B cell (primary cell): ENCODE data around the gene DDX27. TPM values are rescaled to one million over a fixed set of nuclear protein-coding genes. Genes with fewer than 3 reads are reported as not detected.

Source experiments
- ATAC-seq: fragments of 200-7000 bp; cut with Tn5 transposase; one replicate; pipeline ENCODE4 v1.10.0; 2021; ENCODE audit warnings: low read depth, mild to moderate bottlenecking, moderate number of reproducible peaks, moderate library complexity
- CTCF ChIA-PET: fragments of 350-600 bp; sonication (Branson Sonifier 250); formaldehyde crosslinking; loops from one replicate; lab custom pipeline; 2021; ENCODE audit warnings: antibody characterized with exemption, inconsistent platforms; lab: Charles Lee
- POLR2A ChIA-PET: fragments of 350-600 bp; sonication (Branson Sonifier 250); formaldehyde crosslinking; loops from one replicate; lab custom pipeline; 2021; ENCODE audit warnings: antibody characterized with exemption; lab: Charles Lee
- DNase-seq: peaks from one replicate; pipeline ENCODE4 v3.0.0; 2013
- H2AFZ ChIP-seq: 2 replicates; pipeline ENCODE4 v1.6.1; 2012; ENCODE audit warnings: mild to moderate bottlenecking, low read depth, low read length; ENCODE audit not compliant: insufficient read depth, poor library complexity, severe bottlenecking
- H3K27ac ChIP-seq, 2 donors: 1 replicate in 1 of 2; 2 replicates in 1 of 2; pipeline ENCODE4 v1.5.1; 2012 to 2013; ENCODE audit warnings: low read length in 2 of 2, mild to moderate bottlenecking in 2 of 2, moderate library complexity in 1 of 2
- H3K27me3 ChIP-seq, 4 experiments: fragments of 200-600 bp in 1 of 4; sonication (generic) in 1 of 4; replicated peaks in 1 of 4; 1 replicate in 2 of 4; 2 replicates in 2 of 4; pipeline versions ENCODE4 v1.6.1 to v1.7.0; 2013 to 2016; ENCODE audit warnings: low read length in 3 of 4, mild to moderate bottlenecking in 2 of 4, mixed read lengths in 1 of 4, moderate library complexity in 1 of 4; ENCODE audit not compliant: insufficient read depth in 4 of 4, control insufficient read depth in 3 of 4; ENCODE audit errors: control extremely low read depth in 1 of 4
- H3K36me3 ChIP-seq, 2 experiments: replicated peaks in 1 of 2; 1 replicate in 1 of 2; 2 replicates in 1 of 2; pipeline versions ENCODE4 v1.6.1 to v1.7.1; 2013; ENCODE audit warnings: low read length in 1 of 2; ENCODE audit not compliant: insufficient read depth in 2 of 2, control insufficient read depth in 1 of 2; ENCODE audit errors: control extremely low read depth in 1 of 2, extremely low read depth in 1 of 2
- H3K4me1 ChIP-seq, 2 donors: fragments of 200-600 bp in 1 of 2; sonication (generic) in 1 of 2; 1 replicate in 1 of 2; 2 replicates in 1 of 2; pipeline versions ENCODE4 v1.5.1 to v1.6.1; 2013 to 2017; ENCODE audit warnings: low read length in 2 of 2; ENCODE audit not compliant: control insufficient read depth in 2 of 2, insufficient read depth in 2 of 2
- H3K4me2 ChIP-seq: replicated peaks from 2 replicates; pipeline ENCODE3; 2012; ENCODE audit warnings: mild to moderate bottlenecking, low read depth, low read length; ENCODE audit not compliant: poor library complexity, severe bottlenecking
- H3K4me3 ChIP-seq, 5 experiments: fragments of 200-600 bp in 1 of 5; sonication (generic) in 1 of 5; 1 replicate in 3 of 5; 2 replicates in 2 of 5; pipeline versions ENCODE4 v1.5.1 to v1.7.0; 2011 to 2016; ENCODE audit warnings: low read length in 4 of 5, mild to moderate bottlenecking in 4 of 5, low read depth in 2 of 5, control low read depth in 1 of 5, moderate library complexity in 1 of 5; ENCODE audit not compliant: insufficient read depth in 1 of 5; ENCODE audit errors: control extremely low read depth in 1 of 5, extremely low read depth in 1 of 5
- H3K79me2 ChIP-seq: fragments of 200-600 bp; sonication (generic); one replicate; pipeline ENCODE4 v1.6.0; 2016; ENCODE audit warnings: low read length; ENCODE audit not compliant: control insufficient read depth, insufficient read depth
- H3K9ac ChIP-seq: fragments of 200-600 bp; sonication (generic); 2 replicates; pipeline ENCODE4 v1.6.1; 2017; ENCODE audit warnings: mild to moderate bottlenecking, low read length, moderate library complexity
- H3K9me3 ChIP-seq, 3 donors: one replicate each; pipeline versions ENCODE4 v1.6.1 to v1.7.1; 2013; ENCODE audit warnings: low read length in 2 of 3; ENCODE audit not compliant: control insufficient read depth in 2 of 3, insufficient read depth in 1 of 3; ENCODE audit errors: control extremely low read depth in 1 of 3
- H4K20me1 ChIP-seq: 2 replicates; pipeline ENCODE4 v1.6.0; 2012; ENCODE audit warnings: mild to moderate bottlenecking, low read length; ENCODE audit not compliant: insufficient read depth, control insufficient read depth, poor library complexity, severe bottlenecking
- H3K27ac Mint-ChIP-seq: one replicate; pipeline ENCODE4 v1.8.0; 2021; ENCODE audit warnings: mixed read lengths
- H3K27me3 Mint-ChIP-seq: one replicate; pipeline ENCODE4 v1.8.0; 2021; ENCODE audit warnings: mixed read lengths
- H3K4me1 Mint-ChIP-seq: one replicate; pipeline ENCODE4 v1.8.0; 2021; ENCODE audit warnings: mixed read lengths
- H3K4me3 Mint-ChIP-seq: one replicate; pipeline ENCODE4 v1.8.0; 2021; ENCODE audit warnings: mixed read lengths
- H3K9me3 Mint-ChIP-seq: one replicate; pipeline ENCODE4 v1.8.0; 2022; ENCODE audit warnings: mixed read lengths; ENCODE audit not compliant: insufficient read depth
- CTCF ChIP-seq: fragments of 200-600 bp; IDR thresholded peaks from one replicate; pipeline ENCODE4 v1.8.0; 2022; ENCODE audit warnings: antibody characterized with exemption, mild to moderate bottlenecking
- EZH2 ChIP-seq: IDR thresholded peaks from 2 replicates; pipeline ENCODE4 v1.6.1; 2012; ENCODE audit warnings: borderline replicate concordance, low read depth, mild to moderate bottlenecking, moderate library complexity, low read length; ENCODE audit not compliant: insufficient read depth, poor library complexity, severe bottlenecking
- WGBS: methylation state at CpG from one replicate; pipeline ENCODE4 v1.1.5; 2013; ENCODE audit warnings: missing lambda C conversion rate; ENCODE audit not compliant: insufficient coverage; 5-methylcytosine and 5-hydroxymethylcytosine counted together
- intact Hi-C: fragments of 100-400 bp; cut with micrococcal nuclease; formaldehyde crosslinking; loops from one replicate; pipeline ENCODE4 v1.10.0; 2022
- polyA plus RNA-seq: library from polyadenylated mRNA; depleted of rRNA; stranded (reverse); fragments of >200 nt; gene quantifications from 2 replicates; pipeline ENCODE4 v1.2.3, GENCODE V29; 2012
- total RNA-seq, 2 donors: library from RNA; stranded (reverse); fragments of 120-200 nt in 1 of 2; gene quantifications; 1 replicate in 1 of 2; 2 replicates in 1 of 2; pipeline versions ENCODE4 v1.2.3 to v1.2.4, GENCODE V29; 2013 to 2022

DDX27 gene
- total and polyA plus RNA-seq, 2 donors (not counting 1 experiment from before 2014, with no cell fraction given) = 55.0 to 74.6 TPM

- Mint-ChIP-seq H3K4me3 (no peak overlapping the region), H3K27me3 (no peaks in the 10 kb centered on the region), H3K9me3 (peaks cover 4% of the 10 kb centered on the region), H3K27ac (no peak overlapping the region), H3K4me1 (no peaks in the 10 kb centered on the region)
- no peak for ATAC-seq
- ChIA-PET CTCF (interaction anchor here (0.6 to 1.1 kb wide), 2 partner anchors 12 to 76 kb away, joined by 4 to 5 read pairs; no protein-coding TSS in a partner anchor), POLR2A (no interaction called here)
- Histone ChIP-seq H3K79me2 (no peaks in the 10 kb centered on the region), H3K27me3 (peaks cover 0 to 2% (median 0%) of the 10 kb centered on the region in 4 experiments), H3K9me3 (peaks cover 4 to 11% (median 7%) of the 10 kb centered on the region in 3 donors), H3K36me3 (no peaks in the 10 kb centered on the region), H3K9ac (no peak overlapping the region), H4K20me1 (no peaks in the 10 kb centered on the region), H3K4me1 (no peaks in the 10 kb centered on the region), H3K4me2 (no peak overlapping the region), H3K4me3 (no peak overlapping the region), H2AFZ (no peak overlapping the region), H3K27ac (no peak overlapping the region)
- DNase-seq = no peak
- no CpG with 5 or more reads among the region's 1 CpG for WGBS
- intact Hi-C loops = no loop called here
- TF ChIP-seq EZH2 = no peak
- TF ChIP-seq CTCF = no peak
Observed at GRCh38 chr20:49210101-49210756, 9.0 kb upstream of the DDX27 start.

- Histone ChIP-seq H3K4me3 (no peak overlapping the region), H3K4me2 (no peak overlapping the region), H3K27me3 (peaks cover 0 to 2% (median 0%) of the 10 kb centered on the region in 4 experiments), H3K27ac (no peak overlapping the region), H2AFZ (no peak overlapping the region), H3K4me1 (no peaks in the 10 kb centered on the region), H3K9me3 (peaks cover 4 to 11% (median 7%) of the 10 kb centered on the region in 3 donors), H4K20me1 (no peaks in the 10 kb centered on the region), H3K79me2 (no peaks in the 10 kb centered on the region), H3K36me3 (no peaks in the 10 kb centered on the region), H3K9ac (no peak overlapping the region)
- Mint-ChIP-seq H3K4me3 (no peak overlapping the region), H3K27me3 (no peaks in the 10 kb centered on the region), H3K9me3 (peaks cover 4% of the 10 kb centered on the region), H3K27ac (no peak overlapping the region), H3K4me1 (no peaks in the 10 kb centered on the region)
- intact Hi-C loops = no loop called here
- CTCF ChIA-PET = interaction anchor here (0.6 kb wide), 1 partner anchor 76 kb away, joined by 5 read pairs; no protein-coding TSS in a partner anchor
- POLR2A ChIA-PET = no interaction called here
- no peak for TF ChIP-seq EZH2
- ATAC-seq (no peak), DNase-seq (no peak)
- WGBS = 100% methylated on average over 1 of the region's 1 CpG
Observed at GRCh38 chr20:49210757-49211110, 8.5 kb upstream of the DDX27 start.
